Gastroesophageal sphincter (tissue), 4 donors: ENCODE results near the gene COA4. TPM values are rescaled to one million over a fixed set of nuclear protein-coding genes. Genes with fewer than 3 reads are reported as not detected.

ENCODE experiments used
- ATAC-seq: fragments of 150-250 bp; one replicate; pipeline ENCODE4 v1.9.1; 2016; ENCODE audit warnings: mild to moderate bottlenecking, moderate library complexity
- H3K27ac ChIP-seq, 4 donors: fragments of 200-600 bp; sonication (generic) in 3 of 4; 1 replicate in 3 of 4; 2 replicates in 1 of 4; pipeline ENCODE4 v1.5.1; 2016 to 2019
- H3K27me3 ChIP-seq: fragments of 200-600 bp; sonication (generic); one replicate; pipeline ENCODE4 v1.5.1; 2019
- H3K36me3 ChIP-seq, 2 donors: fragments of 200-600 bp; sonication (generic); one replicate each; pipeline ENCODE4 v1.5.1; 2019; ENCODE audit warnings: control low read depth in 1 of 2
- H3K4me1 ChIP-seq, 3 donors: fragments of 200-600 bp; sonication (generic); 1 replicate in 2 of 3; 2 replicates in 1 of 3; pipeline ENCODE4 v1.5.1; 2016 to 2019; ENCODE audit warnings: control low read depth in 2 of 3
- H3K4me3 ChIP-seq, 2 donors: fragments of 200-600 bp; sonication (generic); one replicate each; pipeline ENCODE4 v1.5.1; 2019; ENCODE audit warnings: mild to moderate bottlenecking in 1 of 2, moderate library complexity in 1 of 2
- H3K9me3 ChIP-seq, 3 donors: fragments of 200-600 bp; sonication (generic); one replicate each; pipeline ENCODE4 v1.5.1; 2017 to 2019; ENCODE audit warnings: control low read depth in 2 of 3
- EP300 ChIP-seq: sonication (generic); formaldehyde crosslinking; IDR thresholded peaks from one replicate; pipeline ENCODE4 v1.6.1; 2017; ENCODE audit warnings: antibody characterized with exemption, mild to moderate bottlenecking
- POLR2A ChIP-seq, 2 donors: fragments of 450-650 bp; IDR thresholded peaks; one replicate each; pipeline ENCODE4 v1.6.1; 2017; ENCODE audit warnings: antibody characterized with exemption in 2 of 2, mild to moderate bottlenecking in 2 of 2, moderate library complexity in 1 of 2
- POLR2AphosphoS5 ChIP-seq: sonication (generic); formaldehyde crosslinking; IDR thresholded peaks from one replicate; pipeline ENCODE4 v1.6.1; 2017; ENCODE audit warnings: antibody characterized with exemption
- WGBS, 2 donors: methylation state at CpG; one replicate each; pipeline ENCODE4 v1.1.5; 2018; ENCODE audit warnings: low coverage in 1 of 2; 5-methylcytosine and 5-hydroxymethylcytosine counted together
- total RNA-seq, 4 donors: library from RNA; depleted of rRNA; stranded (reverse); fragments of >200 nt; gene quantifications; one replicate each; pipeline ENCODE4 v1.1.0, GENCODE V29; 2016
- TF ChIP-seq, protein P1 (sequence below), 4 experiments: fragments of 200-600 bp in 2 of 4; fragments of 450-650 bp in 2 of 4; sonication (generic) in 1 of 4; IDR thresholded peaks; one replicate each; pipeline ENCODE4 v1.5.1; 2017 to 2019; ENCODE audit warnings: antibody characterized with exemption in 4 of 4, mild to moderate bottlenecking in 2 of 4, moderate library complexity in 2 of 4

The COA4 gene
- total RNA-seq, 4 donors from 2014 or later, result 37.8 to 74.2 (median 58.7) TPM

DNA sequence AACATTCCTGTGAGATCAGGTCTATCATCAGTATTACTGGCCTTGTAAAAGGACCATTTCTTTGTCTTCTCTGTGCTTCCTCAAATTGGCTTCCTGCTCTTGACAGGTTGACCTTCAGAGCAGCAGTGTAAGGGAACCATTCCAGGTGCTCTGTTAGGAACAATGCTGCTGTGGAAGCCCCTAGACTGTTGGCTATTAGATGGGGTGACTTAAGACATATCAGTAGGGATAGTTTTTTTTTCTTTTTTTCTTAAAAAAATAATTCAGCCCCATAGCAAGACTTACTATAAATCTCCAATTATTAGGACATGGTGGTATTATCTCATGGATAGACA is 37.6 kb downstream of the COA4 start:
- no peak overlapping the region for H3K4me3 ChIP-seq
- H3K36me3 ChIP-seq, result peaks cover 0 to 44% of the 10 kb centered on the region in 2 donors
- no peaks in the 10 kb centered on the region for H3K9me3 ChIP-seq
- no peak overlapping the region for H3K27ac ChIP-seq
- H3K4me1 ChIP-seq, result no peaks in the 10 kb centered on the region
- H3K27me3 ChIP-seq, result no peaks in the 10 kb centered on the region
- ATAC-seq, result no peak
- TF ChIP-seq EP300 (no peak), POLR2AphosphoS5 (no peak), POLR2A (IDR thresholded peaks at IDR 0.05) (no peak)
- TF ChIP-seq, protein P1, sequence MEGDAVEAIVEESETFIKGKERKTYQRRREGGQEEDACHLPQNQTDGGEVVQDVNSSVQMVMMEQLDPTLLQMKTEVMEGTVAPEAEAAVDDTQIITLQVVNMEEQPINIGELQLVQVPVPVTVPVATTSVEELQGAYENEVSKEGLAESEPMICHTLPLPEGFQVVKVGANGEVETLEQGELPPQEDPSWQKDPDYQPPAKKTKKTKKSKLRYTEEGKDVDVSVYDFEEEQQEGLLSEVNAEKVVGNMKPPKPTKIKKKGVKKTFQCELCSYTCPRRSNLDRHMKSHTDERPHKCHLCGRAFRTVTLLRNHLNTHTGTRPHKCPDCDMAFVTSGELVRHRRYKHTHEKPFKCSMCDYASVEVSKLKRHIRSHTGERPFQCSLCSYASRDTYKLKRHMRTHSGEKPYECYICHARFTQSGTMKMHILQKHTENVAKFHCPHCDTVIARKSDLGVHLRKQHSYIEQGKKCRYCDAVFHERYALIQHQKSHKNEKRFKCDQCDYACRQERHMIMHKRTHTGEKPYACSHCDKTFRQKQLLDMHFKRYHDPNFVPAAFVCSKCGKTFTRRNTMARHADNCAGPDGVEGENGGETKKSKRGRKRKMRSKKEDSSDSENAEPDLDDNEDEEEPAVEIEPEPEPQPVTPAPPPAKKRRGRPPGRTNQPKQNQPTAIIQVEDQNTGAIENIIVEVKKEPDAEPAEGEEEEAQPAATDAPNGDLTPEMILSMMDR (IDR thresholded peaks at IDR 0.05), result no peak

DNA sequence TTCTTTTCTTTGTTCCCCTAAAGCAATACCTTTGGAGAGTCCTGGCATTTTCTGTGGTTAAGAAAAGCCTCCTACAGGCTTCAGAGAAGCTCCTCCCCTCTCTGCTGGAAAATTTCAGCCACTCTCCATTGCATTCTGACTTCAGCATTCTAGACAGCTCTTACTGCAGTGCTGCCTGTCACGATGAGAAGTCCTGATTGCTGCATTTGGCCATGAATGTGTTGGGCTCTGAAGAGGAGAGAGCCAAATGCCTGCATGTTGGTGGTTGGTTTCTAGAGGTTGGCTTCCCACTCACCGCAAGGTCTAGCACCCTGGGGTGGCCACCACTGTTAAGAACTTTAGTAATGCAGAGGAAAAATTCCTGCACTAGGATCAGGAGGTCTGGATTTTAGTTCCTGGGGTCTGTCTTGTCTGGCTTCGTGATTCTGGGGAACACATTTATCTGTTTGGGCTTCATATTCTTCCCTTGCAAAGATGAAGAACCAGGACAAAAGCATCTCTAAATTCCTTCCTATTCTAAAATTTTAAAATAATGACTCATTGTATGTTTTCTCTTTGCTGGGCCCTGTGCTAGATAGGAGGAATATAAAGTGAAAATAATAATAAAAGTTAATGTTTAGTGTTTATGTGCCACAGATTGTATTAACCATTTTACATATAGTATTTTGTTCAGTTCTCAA is 38.1 kb downstream of the COA4 start:
- Histone ChIP-seq H3K27me3 (no peaks in the 10 kb centered on the region), H3K4me3 (no peak overlapping the region), H3K36me3 (peaks cover 0 to 43% of the 10 kb centered on the region in 2 donors), H3K27ac (no peak overlapping the region), H3K9me3 (no peaks in the 10 kb centered on the region), H3K4me1 (no peaks in the 10 kb centered on the region)
- TF ChIP-seq POLR2A (IDR thresholded peaks at IDR 0.05), result no peak
- 87 to 100% methylated on average over 1 of the region's 3 CpGs for WGBS, 2 donors
- no peak for ATAC-seq

DNA sequence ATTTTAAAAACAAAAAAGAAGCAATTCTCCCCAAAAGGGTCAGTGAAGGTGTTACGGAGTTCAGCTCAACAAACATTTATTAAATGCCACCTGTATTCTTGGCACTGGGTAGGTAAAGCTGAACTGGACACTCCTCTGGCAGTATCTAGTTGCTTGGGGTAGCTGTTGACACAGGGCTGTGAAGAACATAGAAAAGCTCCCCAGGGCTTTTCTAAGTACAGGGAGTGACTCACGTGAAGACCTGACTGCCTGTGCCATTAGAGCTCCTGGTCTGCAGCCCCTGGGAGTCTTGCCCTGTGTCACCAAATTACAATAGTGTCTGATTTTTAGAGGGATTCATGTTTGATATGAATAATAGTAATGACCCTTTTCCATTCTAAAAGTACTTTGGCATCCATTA is 43.6 kb downstream of the COA4 start:
- Histone ChIP-seq H3K4me1 (no peaks in the 10 kb centered on the region), H3K9me3 (no peaks in the 10 kb centered on the region), H3K27ac (no peak overlapping the region), H3K36me3 (peaks cover 0 to 71% of the 10 kb centered on the region in 2 donors), H3K27me3 (no peaks in the 10 kb centered on the region), H3K4me3 (no peak overlapping the region)
- ATAC-seq, result no peak
- TF ChIP-seq, protein P1 (IDR thresholded peaks at IDR 0.05), result no peak
- TF ChIP-seq EP300 (no peak), POLR2AphosphoS5 (no peak), POLR2A (IDR thresholded peaks at IDR 0.05) (no peak)
- WGBS, 2 donors, result 91% methylated on average over 2 of the region's 2 CpGs; no CpG with 5 or more reads in 1 of the 2 donors

DNA sequence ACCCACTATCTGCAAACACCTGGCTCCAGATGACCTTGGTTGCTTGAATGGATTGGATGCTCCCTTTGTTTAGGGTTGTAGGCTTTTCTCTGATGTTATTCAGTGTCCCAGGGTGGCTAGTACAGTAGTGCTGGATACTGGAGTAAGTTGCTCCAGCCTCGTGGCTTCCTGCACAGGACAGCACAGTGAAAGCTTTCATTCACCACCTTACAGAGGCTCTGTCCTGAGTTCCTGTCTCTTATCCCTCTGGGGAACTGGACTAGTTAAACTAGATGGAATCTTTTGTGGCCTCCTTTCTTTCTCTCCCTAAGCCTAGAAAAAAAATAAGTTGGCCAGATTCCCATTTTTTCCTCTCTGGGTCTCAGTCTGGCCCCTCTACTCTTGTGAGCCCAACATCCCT is 46.4 kb downstream of the COA4 start:
- H3K4me3 ChIP-seq, result no peak overlapping the region
- WGBS, 2 donors, result 71% methylated on average over 1 of the region's 1 CpG; no CpG with 5 or more reads in 1 of the 2 donors
- no peak overlapping the region for H3K27ac ChIP-seq
- peaks cover 0 to 84% of the 10 kb centered on the region in 2 donors for H3K36me3 ChIP-seq
- no peak for TF ChIP-seq POLR2AphosphoS5
- TF ChIP-seq POLR2A (IDR thresholded peaks at IDR 0.05), result no peak
- TF ChIP-seq, protein P1 (IDR thresholded peaks at IDR 0.05), result no peak
- TF ChIP-seq EP300, result no peak
- no peaks in the 10 kb centered on the region for H3K4me1 ChIP-seq
- H3K27me3 ChIP-seq, result no peaks in the 10 kb centered on the region
- no peaks in the 10 kb centered on the region for H3K9me3 ChIP-seq
- ATAC-seq, result no peak

Other genes with a start within 250 kb of the COA4 start
- gene PLEKHB1, start 230.3 kb downstream of the COA4 start, total RNA-seq, result 10 to 100 TPM; 13.3 to 49.3 (median 37.6) TPM
- 100 to 1,000 TPM; 134 to 168 (median 149) TPM for gene RAB6A, start 115.8 kb downstream of the COA4 start, total RNA-seq
- gene MRPL48, start 89.0 kb downstream of the COA4 start, total RNA-seq, result 10 to 100 TPM in 3 of 4 donors, 1 to 10 TPM in 1; 8.8 to 46.2 (median 22.2) TPM
- 10 to 100 TPM; 16.2 to 30.2 (median 17.8) TPM for gene PAAF1, start 153 bp upstream of the COA4 start, total RNA-seq
- not detected for gene DNAJB13, start 74.2 kb upstream of the COA4 start, total RNA-seq
- gene UCP2, start 106.0 kb upstream of the COA4 start, total RNA-seq, result 10 to 100 TPM in 3 of 4 donors, 1 to 10 TPM in 1; 5.8 to 37.2 (median 33.2) TPM
- 1 to 10 TPM in 3 of 4 donors, under 1 TPM in 1; 0.64 to 2.5 (median 1.6) TPM for gene UCP3, start 132.2 kb upstream of the COA4 start, total RNA-seq